NCI-H187 treated with DMSO at 0.1 percent for 48 hours (cell line): ENCODE measurements around the gene FGF12.
"Not testable (repeated sequence)": the region's sequence is repeated elsewhere in the genome, so short reads cannot be mapped to it uniquely, and the experiment has no call there.

ENCODE experiments used
- DNase-seq: peaks from one replicate; lab custom pipeline; 2025; lab: John Stamatoyannopoulos, UW

FGF12 gene

GRCh38 chr3:192577811-192578210, 149.5 kb downstream of the FGF12 start:
- no peak for DNase-seq

GRCh38 chr3:192577271-192577670, 150.1 kb downstream of the FGF12 start:
- no peak for DNase-seq

GRCh38 chr3:192576704-192577103, 150.6 kb downstream of the FGF12 start:
- DNase-seq = not testable (repeated sequence)

- DNase-seq = no peak
These were observed 151.3 kb downstream of the FGF12 start for GRCh38 chr3:192575879-192576506.

GRCh38 chr3:192573240-192573639, 154.1 kb downstream of the FGF12 start:
- DNase-seq = no peak

GRCh38 chr3:192570821-192571791, 156.2 kb downstream of the FGF12 start:
- no peak for DNase-seq

- DNase-seq = no peak
These were observed 157.0 kb downstream of the FGF12 start for GRCh38 chr3:192570315-192570714.

- no peak for DNase-seq
These were observed 160.5 kb downstream of the FGF12 start for GRCh38 chr3:192566706-192567290.

- no peak for DNase-seq
These were observed 162.7 kb downstream of the FGF12 start for GRCh38 chr3:192564611-192565010.

GRCh38 chr3:192563417-192563816, 163.9 kb downstream of the FGF12 start:
- no peak for DNase-seq

- DNase-seq = no peak
These were observed 173.6 kb downstream of the FGF12 start for GRCh38 chr3:192553707-192554106.

GRCh38 chr3:192550356-192550755, 177.0 kb downstream of the FGF12 start:
- no peak for DNase-seq

GRCh38 chr3:192545333-192545732, 182.0 kb downstream of the FGF12 start:
- no peak for DNase-seq

GRCh38 chr3:192543163-192543562, 184.2 kb downstream of the FGF12 start:
- no peak for DNase-seq

- no peak for DNase-seq
These were observed 210.5 kb downstream of the FGF12 start for GRCh38 chr3:192516820-192517219.

GRCh38 chr3:192515664-192516045, 211.7 kb downstream of the FGF12 start:
- no peak for DNase-seq

GRCh38 chr3:192514754-192515663, 212.3 kb downstream of the FGF12 start:
- DNase-seq = peak; percentile 59

- DNase-seq = no peak
These were observed 213.1 kb downstream of the FGF12 start for GRCh38 chr3:192514081-192514753.

- no peak for DNase-seq
These were observed 221.6 kb downstream of the FGF12 start for GRCh38 chr3:192505731-192506130.

- no peak for DNase-seq
These were observed 225.9 kb downstream of the FGF12 start for GRCh38 chr3:192501401-192501800.

GRCh38 chr3:192496905-192497587, 230.3 kb downstream of the FGF12 start:
- DNase-seq = no peak
